ENCODE data around the gene NAP1L1.

- TF ChIP-seq CTCF (IDR thresholded peaks at IDR 0.05) (no peak), POLR2A (IDR thresholded peaks at IDR 0.05) (no peak)
Measured at GRCh38 chr12:76038176-76038575, 46.3 kb downstream of the NAP1L1 start.

Measured in uterus (tissue), 2 donors.